ENCODE results near the gene RAB40B.

- TF ChIP-seq CTCF (IDR thresholded peaks at IDR 0.05) (no peak), POLR2A (IDR thresholded peaks at IDR 0.05) (no peak)
These were observed 33.7 kb upstream of the RAB40B start for GRCh38 chr17:82732118-82732743.

Measured in uterus (tissue), 2 donors.